HepG2 (cell line): ENCODE measurements around the gene RAB39B. TPM values are rescaled to one million over a fixed set of nuclear protein-coding genes. Genes with fewer than 3 reads are reported as not detected.
"Not testable (repeated sequence)": the region's sequence is repeated elsewhere in the genome, so short reads cannot be mapped to it uniquely, and the experiment has no call there.

ENCODE experiments used
- ATAC-seq: fragments of 200-7000 bp; cut with Tn5 transposase; 3 replicates; pipeline ENCODE4 v1.9.1; 2020; ENCODE audit warnings: mild to moderate bottlenecking, moderate library complexity
- BruUV-seq: library from RNA; stranded (reverse); fragments of 400-500 nt; replicated peaks from 2 replicates; lab custom pipeline; 2021; lab: Mats Ljungman, UMichigan
- CTCF ChIA-PET: fragments of 300-600 bp; formaldehyde crosslinking; extraction: SDS; loops from one replicate; lab custom pipeline; 2021; ENCODE audit warnings: low total read pairs, inconsistent platforms, low intra/inter-chr PET ratio; lab: Yijun Ruan, JAX
- POLR2A ChIA-PET: fragments of 350-600 bp; sonication (Branson Sonifier 250); formaldehyde crosslinking; loops from one replicate; lab custom pipeline; 2020; ENCODE audit warnings: antibody characterized with exemption, inconsistent platforms; lab: Yijun Ruan, JAX
- DNase-seq: peaks from one replicate; pipeline ENCODE4 v3.0.0-alpha.2; 2015; ENCODE audit warnings: low spot score
- FAIRE-seq: peaks from 3 replicates; lab custom pipeline; 2011; peaks lifted over from hg19 to GRCh38; lab: Jason Lieb, UNC
- H2AFZ ChIP-seq: one replicate; pipeline ENCODE4 v1.6.1; 2011; ENCODE audit warnings: low read length, inconsistent platforms
- H3K27ac ChIP-seq: fragments of 300-600 bp; 3 replicates; pipeline ENCODE4 v1.8.0; 2011; ENCODE audit warnings: mixed run types, mild to moderate bottlenecking, mixed read lengths, low read length, inconsistent platforms; ENCODE audit not compliant: insufficient read depth; ENCODE audit errors: extremely low read length
- H3K27me3 ChIP-seq, 2 experiments: fragments of 200-600 bp in 1 of 2; 2 replicates in 1 of 2; 3 replicates in 1 of 2; pipeline versions ENCODE4 v1.6.0 to v1.8.0; 2011; ENCODE audit warnings: low read length in 2 of 2, mild to moderate bottlenecking in 2 of 2, moderate library complexity in 2 of 2, inconsistent platforms in 1 of 2; ENCODE audit not compliant: insufficient read depth in 2 of 2, control insufficient read depth in 1 of 2
- H3K36me3 ChIP-seq, 2 experiments: fragments of 200-600 bp in 1 of 2; replicated peaks in 1 of 2; 2 replicates in 1 of 2; 3 replicates in 1 of 2; pipeline versions ENCODE4 v1.5.1 to v1.8.0; 2011; ENCODE audit warnings: low read length in 2 of 2, inconsistent platforms in 1 of 2; ENCODE audit not compliant: insufficient read depth in 2 of 2, control insufficient read depth in 1 of 2
- H3K4me1 ChIP-seq: 2 replicates; pipeline ENCODE4 v1.5.1; 2012; ENCODE audit warnings: low read length, inconsistent platforms; ENCODE audit not compliant: insufficient read depth
- H3K4me2 ChIP-seq: 2 replicates; pipeline ENCODE4 v1.6.0; 2011; ENCODE audit warnings: low read depth, low read length, inconsistent platforms
- H3K4me3 ChIP-seq, 3 experiments: fragments of 200-600 bp in 1 of 3; sonication (generic), shearing (Covaris generic) in 1 of 3; replicated peaks in 1 of 3; 2 replicates each; pipeline ENCODE4 v1.5.1; 2011 to 2016; ENCODE audit warnings: low read length in 3 of 3, inconsistent platforms in 2 of 3, low read depth in 2 of 3, mild to moderate bottlenecking in 2 of 3, control low read depth in 1 of 3, mixed read lengths in 1 of 3; ENCODE audit not compliant: insufficient read depth in 1 of 3
- H3K79me2 ChIP-seq: one replicate; pipeline ENCODE4 v1.6.1; 2011; ENCODE audit warnings: low read length, inconsistent platforms; ENCODE audit not compliant: insufficient read depth
- H3K9ac ChIP-seq: 2 replicates; pipeline ENCODE4 v1.6.0; 2011; ENCODE audit warnings: mild to moderate bottlenecking, low read depth, low read length, inconsistent platforms; ENCODE audit not compliant: insufficient read depth
- H3K9me3 ChIP-seq: 2 replicates; pipeline ENCODE4 v1.5.1; 2012; ENCODE audit warnings: mild to moderate bottlenecking, low read length
- H4K20me1 ChIP-seq: 2 replicates; pipeline ENCODE4 v1.6.0; 2011; ENCODE audit warnings: inconsistent platforms, mild to moderate bottlenecking, low read length, moderate library complexity; ENCODE audit not compliant: insufficient read depth
- DRAP1 ChIP-seq: IDR thresholded peaks from 2 replicates; pipeline ENCODE4 v1.6.1; 2016; ENCODE audit warnings: missing genetic modification reagents, missing compliant biosample characterization
- FOXC1 ChIP-seq: sonication (generic); formaldehyde crosslinking; IDR thresholded peaks from 2 replicates; pipeline ENCODE4 v1.8.0; 2022; ENCODE audit warnings: mild to moderate bottlenecking, missing genetic modification reagents, borderline replicate concordance
- WGBS: methylation state at CpG from one replicate; pipeline ENCODE4 v1.1.6; 2017; ENCODE audit warnings: low lambda C conversion rate; 5-methylcytosine and 5-hydroxymethylcytosine counted together
- in situ Hi-C: cut with HindIII; loops from 2 replicates; pipeline ENCODE4 v1.10.0; 2017; ENCODE audit warnings: low pct_unique_long_range_greater_than_20kb; ENCODE audit not compliant: extremely low pct_ligation_motif_present
- intact Hi-C: fragments of 100-400 bp; cut with micrococcal nuclease; formaldehyde crosslinking; loops from one replicate; pipeline ENCODE4 v1.10.0; 2022; ENCODE audit not compliant: unreplicated experiment
- polyA plus RNA-seq, 8 experiments: library from polyadenylated mRNA; depleted of rRNA in 3 of 8; stranded (reverse) in 7 of 8; unstranded in 1 of 8; fragments of >200 nt; fragmentation: Illumina TruSeq in 4 of 8; extraction: Trizol in 4 of 8; gene quantifications; 2 replicates each; pipeline versions ENCODE4 v1.2.1 to v1.2.3, GENCODE V29; 2011 to 2016; ENCODE audit warnings: low read depth in 4 of 8, missing spikeins in 1 of 8, mixed read lengths in 1 of 8; ENCODE audit not compliant: insufficient read depth in 1 of 8
- total RNA-seq, 5 experiments: library from RNA; depleted of rRNA; stranded (reverse); fragments of >200 nt; fragmentation: Illumina TruSeq; extraction: Trizol; gene quantifications; 2 replicates each; pipeline ENCODE4 v1.2.3, GENCODE V29; 2016; ENCODE audit warnings: low read depth in 1 of 5

The RAB39B gene
- total and polyA plus RNA-seq, 2 of the 13 experiments (the other 11 are each of a cell fraction or from before 2014, with no cell fraction given): 0.05 to 0.07 TPM

- CTCF ChIA-PET: no interaction called here
- intact Hi-C loops: no loop called here
- no peak for DNase-seq
- H3K9ac ChIP-seq: no peak overlapping the region
- no peaks in the 10 kb centered on the region for H3K4me1 ChIP-seq
- TF ChIP-seq DRAP1 (no peak), FOXC1 (CRISPR knock-in tag) (no peak)
- TF ChIP-seq, all 625 proteins: peak for 0
- BruUV-seq: no TSS peak
- H3K79me2 ChIP-seq: no peaks in the 10 kb centered on the region
- H4K20me1 ChIP-seq: no peaks in the 10 kb centered on the region
- no peaks in the 10 kb centered on the region for H3K27me3 ChIP-seq
- peaks cover 3 to 12% of the 10 kb centered on the region in 2 experiments; a peak in 4 of 5 replicates for H3K36me3 ChIP-seq
- no peak overlapping the region for H3K27ac ChIP-seq
- H3K9me3 ChIP-seq: no peaks in the 10 kb centered on the region
- H3K4me3 ChIP-seq: no peak overlapping the region
- FAIRE-seq (no peak), ATAC-seq (no peak)
- in situ Hi-C loops: no loop called here
- POLR2A ChIA-PET: no interaction called here
- no peak overlapping the region for H3K4me2 ChIP-seq
- no peak overlapping the region for H2AFZ ChIP-seq
- WGBS: 97% methylated on average over 3 of the region's 3 CpGs
Observed at GRCh38 chrX:155225774-155226173, 38.5 kb downstream of the RAB39B start.

GRCh38 chrX:155223746-155224145 lies 40.5 kb downstream of the RAB39B start:
- H3K4me3 ChIP-seq, H3K27me3 ChIP-seq, DNase-seq, H3K9me3 ChIP-seq, BruUV-seq, H3K36me3 ChIP-seq, H3K79me2 ChIP-seq, H2AFZ ChIP-seq, H4K20me1 ChIP-seq, H3K4me2 ChIP-seq, CTCF ChIA-PET, ATAC-seq, H3K27ac ChIP-seq, in situ Hi-C loops, H3K9ac ChIP-seq, FAIRE-seq, POLR2A ChIA-PET, intact Hi-C loops, H3K4me1 ChIP-seq: not testable (repeated sequence)
- WGBS: no CpG with 5 or more reads among the region's 30 CpGs
